ENCODE data around the gene ZNF267. TPM values are rescaled to one million over a fixed set of nuclear protein-coding genes. Genes with fewer than 3 reads are reported as not detected.
A peak's percentile ranks its signal among the peaks of the same experiment; 100 is the strongest.
"Not testable (repeated sequence)": the region's sequence is repeated elsewhere in the genome, so short reads cannot be mapped to it uniquely, and the experiment has no call there.

Gene ZNF267
- total RNA-seq, 2 experiments from 2014 or later, result 61.9 to 64.9 TPM

- peaks cover 77% of the 10 kb centered on the region for H3K9me3 Mint-ChIP-seq (ENCODE audit: low read depth)
- no peak overlapping the region for H3K4me3 Mint-ChIP-seq
- no peak overlapping the region for H3K27ac Mint-ChIP-seq
- POLR2A ChIA-PET, result no interaction called here
- no peaks in the 10 kb centered on the region for H3K27me3 Mint-ChIP-seq
- DNase-seq (no peak), ATAC-seq (peak; percentile 8)
- H3K4me1 Mint-ChIP-seq, result peaks cover 14% of the 10 kb centered on the region
- intact Hi-C loops (cut with DNase I, micrococcal nuclease), result loop anchor here in 1 of 2 experiments (5.0 kb wide), 1 partner anchor 39 kb away; no protein-coding TSS in a partner anchor
- CTCF ChIA-PET, result interaction anchor here (0.8 kb wide), 1 partner anchor 9 kb away, joined by 3 read pairs; no protein-coding TSS in a partner anchor
- H3K36me3 Mint-ChIP-seq (ENCODE audit: low read depth), result peaks cover 91% of the 10 kb centered on the region
Observed at GRCh38 chr16:31916056-31916488, 42.5 kb downstream of the ZNF267 start.

- H3K4me1 Mint-ChIP-seq, result no peaks in the 10 kb centered on the region
- peaks cover 61% of the 10 kb centered on the region for H3K36me3 Mint-ChIP-seq (ENCODE audit: low read depth)
- H3K27me3 Mint-ChIP-seq, result no peaks in the 10 kb centered on the region
- CTCF ChIA-PET, result no interaction called here
- no peak overlapping the region for H3K4me3 Mint-ChIP-seq
- H3K27ac Mint-ChIP-seq, result no peak overlapping the region
- H3K9me3 Mint-ChIP-seq (ENCODE audit: low read depth), result peaks cover 57% of the 10 kb centered on the region
- intact Hi-C loops (cut with DNase I, micrococcal nuclease), result no loop called here
- DNase-seq (no peak), ATAC-seq (no peak)
- POLR2A ChIA-PET, result no interaction called here
Observed at GRCh38 chr16:31920373-31920772, 46.8 kb downstream of the ZNF267 start.

GRCh38 chr16:31951806-31952205 is 78.2 kb downstream of the ZNF267 start:
- POLR2A ChIA-PET; H3K36me3 Mint-ChIP-seq (ENCODE audit: low read depth); H3K27ac Mint-ChIP-seq; H3K4me3 Mint-ChIP-seq; H3K27me3 Mint-ChIP-seq; DNase-seq; CTCF ChIA-PET; intact Hi-C loops (cut with DNase I, micrococcal nuclease); H3K9me3 Mint-ChIP-seq (ENCODE audit: low read depth); H3K4me1 Mint-ChIP-seq: not testable (repeated sequence)
- ATAC-seq, result peak; percentile 23

GRCh38 chr16:31952206-31952605 is 78.6 kb downstream of the ZNF267 start:
- H3K9me3 Mint-ChIP-seq (ENCODE audit: low read depth); H3K36me3 Mint-ChIP-seq (ENCODE audit: low read depth); CTCF ChIA-PET; POLR2A ChIA-PET; H3K4me3 Mint-ChIP-seq; H3K27me3 Mint-ChIP-seq; intact Hi-C loops (cut with DNase I, micrococcal nuclease); H3K27ac Mint-ChIP-seq; H3K4me1 Mint-ChIP-seq: not testable (repeated sequence)
- peak; percentile 90 for ATAC-seq
- DNase-seq, result peak; percentile 36

- intact Hi-C loops (cut with DNase I, micrococcal nuclease); H3K4me3 Mint-ChIP-seq; CTCF ChIA-PET; ATAC-seq; H3K27me3 Mint-ChIP-seq; POLR2A ChIA-PET; H3K36me3 Mint-ChIP-seq (ENCODE audit: low read depth); H3K27ac Mint-ChIP-seq; H3K4me1 Mint-ChIP-seq; H3K9me3 Mint-ChIP-seq (ENCODE audit: low read depth): not testable (repeated sequence)
- peak; percentile 50 for DNase-seq
Observed at GRCh38 chr16:31956221-31956620, 82.6 kb downstream of the ZNF267 start.

- intact Hi-C loops (cut with DNase I, micrococcal nuclease); H3K27ac Mint-ChIP-seq; POLR2A ChIA-PET; H3K9me3 Mint-ChIP-seq (ENCODE audit: low read depth); H3K36me3 Mint-ChIP-seq (ENCODE audit: low read depth); H3K4me1 Mint-ChIP-seq; H3K27me3 Mint-ChIP-seq; ATAC-seq; H3K4me3 Mint-ChIP-seq; DNase-seq; CTCF ChIA-PET: not testable (repeated sequence)
Observed at GRCh38 chr16:31960186-31960910, 86.7 kb downstream of the ZNF267 start.
